ENCODE results near the gene PRELID1.

The PRELID1 gene

DNA sequence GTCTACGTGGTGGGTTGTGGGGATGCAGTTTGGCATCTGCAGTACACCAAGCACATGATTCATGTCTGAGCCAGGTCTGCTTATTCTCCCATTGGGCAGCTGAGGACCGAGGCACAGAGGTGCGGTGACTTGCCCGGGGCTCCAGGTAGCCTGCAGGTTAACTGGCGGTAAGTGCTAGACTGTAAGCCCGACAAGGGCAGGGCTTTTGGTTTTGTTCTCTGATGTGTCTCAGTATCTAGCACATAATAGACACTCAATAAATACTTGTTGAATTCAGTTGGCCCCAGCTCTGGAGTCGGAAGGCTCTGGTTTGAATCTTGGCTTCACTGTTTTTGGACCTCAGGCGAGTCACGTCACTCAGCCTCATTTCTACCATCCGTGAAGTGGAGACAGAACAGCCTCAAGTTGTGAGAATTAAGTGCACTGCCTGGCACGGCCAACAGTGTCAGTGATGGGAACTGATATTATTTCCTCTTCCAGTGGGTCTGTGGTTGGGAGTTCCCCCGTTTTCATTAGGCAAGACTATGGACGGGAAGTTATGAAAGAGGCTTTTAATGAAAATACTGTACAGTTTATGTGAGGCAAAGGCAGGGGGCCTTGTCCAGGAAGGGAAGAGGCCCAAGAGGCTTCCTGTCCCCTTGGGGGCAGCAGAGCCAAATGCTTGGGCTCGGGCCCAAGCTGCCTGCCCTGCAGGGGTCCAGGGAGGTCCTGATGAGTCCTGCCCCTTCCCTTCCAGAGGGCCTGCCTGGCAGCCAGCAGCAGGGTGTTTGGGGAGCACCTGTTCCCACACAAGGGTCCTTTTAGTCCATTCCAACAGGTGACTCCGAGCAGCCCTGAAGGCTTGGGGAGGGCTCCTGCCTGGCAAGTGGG, 3.3 kb downstream of the PRELID1 start:
- no peaks in the 10 kb centered on the region for H3K9me3 ChIP-seq (ENCODE audit: insufficient read depth, low read length)
- H2AFZ ChIP-seq (ENCODE audit: low read depth, low read length, severe bottlenecking): no peak overlapping the region
- H3K79me2 ChIP-seq (ENCODE audit: insufficient read depth, low read length): peaks cover 23% of the 10 kb centered on the region
- no peak overlapping the region for H3K4me3 ChIP-seq (ENCODE audit: insufficient read depth, low read length, poor library complexity, severe bottlenecking)
- peaks cover 46% of the 10 kb centered on the region for H3F3A ChIP-seq (ENCODE audit: insufficient read depth)
- TF ChIP-seq EZH2phosphoT487 (conservative IDR thresholded peaks at IDR 0.05; ENCODE audit: low read length): no peak
- TF ChIP-seq, protein P1, sequence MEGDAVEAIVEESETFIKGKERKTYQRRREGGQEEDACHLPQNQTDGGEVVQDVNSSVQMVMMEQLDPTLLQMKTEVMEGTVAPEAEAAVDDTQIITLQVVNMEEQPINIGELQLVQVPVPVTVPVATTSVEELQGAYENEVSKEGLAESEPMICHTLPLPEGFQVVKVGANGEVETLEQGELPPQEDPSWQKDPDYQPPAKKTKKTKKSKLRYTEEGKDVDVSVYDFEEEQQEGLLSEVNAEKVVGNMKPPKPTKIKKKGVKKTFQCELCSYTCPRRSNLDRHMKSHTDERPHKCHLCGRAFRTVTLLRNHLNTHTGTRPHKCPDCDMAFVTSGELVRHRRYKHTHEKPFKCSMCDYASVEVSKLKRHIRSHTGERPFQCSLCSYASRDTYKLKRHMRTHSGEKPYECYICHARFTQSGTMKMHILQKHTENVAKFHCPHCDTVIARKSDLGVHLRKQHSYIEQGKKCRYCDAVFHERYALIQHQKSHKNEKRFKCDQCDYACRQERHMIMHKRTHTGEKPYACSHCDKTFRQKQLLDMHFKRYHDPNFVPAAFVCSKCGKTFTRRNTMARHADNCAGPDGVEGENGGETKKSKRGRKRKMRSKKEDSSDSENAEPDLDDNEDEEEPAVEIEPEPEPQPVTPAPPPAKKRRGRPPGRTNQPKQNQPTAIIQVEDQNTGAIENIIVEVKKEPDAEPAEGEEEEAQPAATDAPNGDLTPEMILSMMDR (IDR thresholded peaks at IDR 0.05; ENCODE audit: insufficient read depth, low read length, poor library complexity, severe bottlenecking): no peak
- H3K9me2 ChIP-seq (replicated peaks; ENCODE audit: insufficient read depth, low read length): no peaks in the 10 kb centered on the region
- no peak overlapping the region for H3K27ac ChIP-seq (ENCODE audit: low read depth, low read length)
- peaks cover 6% of the 10 kb centered on the region; the same call in 1 of the 2 replicates for H4K20me1 ChIP-seq (ENCODE audit: low read depth, low read length)
- 0 out of 2 replicates have a peak, but pooled peaks cover 2% of the 10 kb centered on the region for H3K36me3 ChIP-seq (ENCODE audit: low read length)
- no peak overlapping the region for H3K9ac ChIP-seq (ENCODE audit: low read length)
- no peak overlapping the region for H3K4me2 ChIP-seq (ENCODE audit: low read depth, low read length, poor library complexity, severe bottlenecking)
- no peaks in the 10 kb centered on the region for H3K27me3 ChIP-seq (ENCODE audit: low read length)

DNA sequence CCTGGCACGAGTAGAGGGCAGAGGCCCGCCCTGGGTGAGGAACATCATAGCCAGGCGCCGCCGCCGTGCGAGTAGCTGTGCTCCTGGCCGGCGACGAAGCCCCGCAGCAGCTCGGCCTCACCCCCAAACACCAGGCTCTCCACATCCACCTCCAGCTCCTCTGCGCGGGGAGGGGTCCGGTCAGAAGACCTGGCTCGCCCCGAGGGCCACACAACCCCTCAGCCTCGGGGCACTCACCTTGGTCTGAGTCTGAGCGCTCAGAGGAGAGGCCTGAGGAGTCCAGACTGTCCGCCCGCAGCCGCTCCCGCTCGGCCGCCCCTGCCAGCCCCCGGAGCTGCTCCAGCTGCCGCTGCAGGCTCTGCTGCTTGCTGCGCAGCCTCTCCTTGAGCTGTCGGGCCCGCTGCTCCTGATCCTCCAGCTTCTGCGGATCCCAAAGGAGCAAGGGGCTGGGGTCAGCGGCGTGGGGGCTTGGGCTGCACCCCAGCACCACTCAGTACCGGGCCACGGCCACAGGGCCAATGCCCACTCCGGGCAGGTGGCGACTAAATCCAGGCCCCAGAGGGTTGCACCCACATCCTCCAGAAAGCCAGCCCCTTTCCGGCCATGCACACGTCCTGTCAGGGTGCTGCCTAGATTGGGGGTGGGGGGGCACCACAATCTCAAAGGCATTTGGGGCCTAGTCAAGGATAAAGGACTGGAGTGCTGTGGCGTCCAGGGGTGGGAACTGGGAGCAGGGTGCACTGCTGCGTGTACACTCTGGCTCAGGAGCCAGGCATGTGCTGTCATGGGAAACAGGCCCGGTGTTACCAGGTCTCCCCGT, 4.2 kb downstream of the PRELID1 start:
- Histone ChIP-seq H3K9ac (ENCODE audit: low read length) (no peak overlapping the region), H3F3A (ENCODE audit: insufficient read depth) (peaks cover 41% of the 10 kb centered on the region), H4K20me1 (ENCODE audit: low read depth, low read length) (peaks cover 6% of the 10 kb centered on the region; the same call in 1 of the 2 replicates), H3K27me3 (ENCODE audit: low read length) (no peaks in the 10 kb centered on the region), H3K27ac (ENCODE audit: low read depth, low read length) (no peak overlapping the region), H3K4me3 (ENCODE audit: insufficient read depth, low read length, poor library complexity, severe bottlenecking) (no peak overlapping the region), H3K79me2 (ENCODE audit: insufficient read depth, low read length) (peaks cover 23% of the 10 kb centered on the region), H3K36me3 (ENCODE audit: low read length) (0 out of 2 replicates have a peak, but pooled peaks cover 2% of the 10 kb centered on the region), H3K4me2 (ENCODE audit: low read depth, low read length, poor library complexity, severe bottlenecking) (no peak overlapping the region), H2AFZ (ENCODE audit: low read depth, low read length, severe bottlenecking) (no peak overlapping the region), H3K9me2 (replicated peaks; ENCODE audit: insufficient read depth, low read length) (no peaks in the 10 kb centered on the region), H3K9me3 (ENCODE audit: insufficient read depth, low read length) (no peaks in the 10 kb centered on the region)
- TF ChIP-seq, protein P1 (IDR thresholded peaks at IDR 0.05; ENCODE audit: insufficient read depth, low read length, poor library complexity, severe bottlenecking): no peak
- no peak for TF ChIP-seq EZH2phosphoT487 (conservative IDR thresholded peaks at IDR 0.05; ENCODE audit: low read length)

- Histone ChIP-seq H3K9me3 (ENCODE audit: insufficient read depth, low read length) (no peaks in the 10 kb centered on the region), H3K27me3 (ENCODE audit: low read length) (no peaks in the 10 kb centered on the region), H4K20me1 (ENCODE audit: low read depth, low read length) (peaks cover 6% of the 10 kb centered on the region; the same call in 1 of the 2 replicates), H3K4me2 (ENCODE audit: low read depth, low read length, poor library complexity, severe bottlenecking) (no peak overlapping the region), H3F3A (ENCODE audit: insufficient read depth) (peaks cover 42% of the 10 kb centered on the region), H3K9ac (ENCODE audit: low read length) (no peak overlapping the region), H3K4me3 (ENCODE audit: insufficient read depth, low read length, poor library complexity, severe bottlenecking) (no peak overlapping the region), H3K36me3 (ENCODE audit: low read length) (0 out of 2 replicates have a peak, but pooled peaks cover 2% of the 10 kb centered on the region), H2AFZ (ENCODE audit: low read depth, low read length, severe bottlenecking) (no peak overlapping the region), H3K79me2 (ENCODE audit: insufficient read depth, low read length) (peaks cover 23% of the 10 kb centered on the region), H3K9me2 (replicated peaks; ENCODE audit: insufficient read depth, low read length) (no peaks in the 10 kb centered on the region), H3K27ac (ENCODE audit: low read depth, low read length) (peak overlapping the region; percentile 88; the same call in 1 of the 2 replicates)
- TF ChIP-seq, protein P1 (IDR thresholded peaks at IDR 0.05; ENCODE audit: insufficient read depth, low read length, poor library complexity, severe bottlenecking): no peak
- no peak for TF ChIP-seq EZH2phosphoT487 (conservative IDR thresholded peaks at IDR 0.05; ENCODE audit: low read length)
These were observed 5.1 kb downstream of the PRELID1 start for GRCh38 chr5:177308740-177309139.
